B cell (primary cell): ENCODE measurements around the gene ZC3H12C. TPM values are rescaled to one million over a fixed set of nuclear protein-coding genes. Genes with fewer than 3 reads are reported as not detected.

Experiments
- ATAC-seq: fragments of 200-7000 bp; cut with Tn5 transposase; one replicate; pipeline ENCODE4 v1.10.0; 2021; ENCODE audit warnings: low read depth, mild to moderate bottlenecking, moderate number of reproducible peaks, moderate library complexity
- CTCF ChIA-PET: fragments of 350-600 bp; sonication (Branson Sonifier 250); formaldehyde crosslinking; loops from one replicate; lab custom pipeline; 2021; ENCODE audit warnings: antibody characterized with exemption, inconsistent platforms; lab: Charles Lee
- POLR2A ChIA-PET: fragments of 350-600 bp; sonication (Branson Sonifier 250); formaldehyde crosslinking; loops from one replicate; lab custom pipeline; 2021; ENCODE audit warnings: antibody characterized with exemption; lab: Charles Lee
- DNase-seq: peaks from one replicate; pipeline ENCODE4 v3.0.0; 2013
- H2AFZ ChIP-seq: 2 replicates; pipeline ENCODE4 v1.6.1; 2012; ENCODE audit warnings: mild to moderate bottlenecking, low read depth, low read length; ENCODE audit not compliant: insufficient read depth, poor library complexity, severe bottlenecking
- H3K27ac ChIP-seq, 2 donors: 1 replicate in 1 of 2; 2 replicates in 1 of 2; pipeline ENCODE4 v1.5.1; 2012 to 2013; ENCODE audit warnings: low read length in 2 of 2, mild to moderate bottlenecking in 2 of 2, moderate library complexity in 1 of 2
- H3K27me3 ChIP-seq, 4 experiments: fragments of 200-600 bp in 1 of 4; sonication (generic) in 1 of 4; replicated peaks in 1 of 4; 1 replicate in 2 of 4; 2 replicates in 2 of 4; pipeline versions ENCODE4 v1.6.1 to v1.7.0; 2013 to 2016; ENCODE audit warnings: low read length in 3 of 4, mild to moderate bottlenecking in 2 of 4, mixed read lengths in 1 of 4, moderate library complexity in 1 of 4; ENCODE audit not compliant: insufficient read depth in 4 of 4, control insufficient read depth in 3 of 4; ENCODE audit errors: control extremely low read depth in 1 of 4
- H3K36me3 ChIP-seq, 2 experiments: replicated peaks in 1 of 2; 1 replicate in 1 of 2; 2 replicates in 1 of 2; pipeline versions ENCODE4 v1.6.1 to v1.7.1; 2013; ENCODE audit warnings: low read length in 1 of 2; ENCODE audit not compliant: insufficient read depth in 2 of 2, control insufficient read depth in 1 of 2; ENCODE audit errors: control extremely low read depth in 1 of 2, extremely low read depth in 1 of 2
- H3K4me1 ChIP-seq, 2 donors: fragments of 200-600 bp in 1 of 2; sonication (generic) in 1 of 2; 1 replicate in 1 of 2; 2 replicates in 1 of 2; pipeline versions ENCODE4 v1.5.1 to v1.6.1; 2013 to 2017; ENCODE audit warnings: low read length in 2 of 2; ENCODE audit not compliant: control insufficient read depth in 2 of 2, insufficient read depth in 2 of 2
- H3K4me2 ChIP-seq: replicated peaks from 2 replicates; pipeline ENCODE3; 2012; ENCODE audit warnings: mild to moderate bottlenecking, low read depth, low read length; ENCODE audit not compliant: poor library complexity, severe bottlenecking
- H3K4me3 ChIP-seq, 5 experiments: fragments of 200-600 bp in 1 of 5; sonication (generic) in 1 of 5; 1 replicate in 3 of 5; 2 replicates in 2 of 5; pipeline versions ENCODE4 v1.5.1 to v1.7.0; 2011 to 2016; ENCODE audit warnings: low read length in 4 of 5, mild to moderate bottlenecking in 4 of 5, low read depth in 2 of 5, control low read depth in 1 of 5, moderate library complexity in 1 of 5; ENCODE audit not compliant: insufficient read depth in 1 of 5; ENCODE audit errors: control extremely low read depth in 1 of 5, extremely low read depth in 1 of 5
- H3K79me2 ChIP-seq: fragments of 200-600 bp; sonication (generic); one replicate; pipeline ENCODE4 v1.6.0; 2016; ENCODE audit warnings: low read length; ENCODE audit not compliant: control insufficient read depth, insufficient read depth
- H3K9ac ChIP-seq: fragments of 200-600 bp; sonication (generic); 2 replicates; pipeline ENCODE4 v1.6.1; 2017; ENCODE audit warnings: mild to moderate bottlenecking, low read length, moderate library complexity
- H3K9me3 ChIP-seq, 3 donors: one replicate each; pipeline versions ENCODE4 v1.6.1 to v1.7.1; 2013; ENCODE audit warnings: low read length in 2 of 3; ENCODE audit not compliant: control insufficient read depth in 2 of 3, insufficient read depth in 1 of 3; ENCODE audit errors: control extremely low read depth in 1 of 3
- H4K20me1 ChIP-seq: 2 replicates; pipeline ENCODE4 v1.6.0; 2012; ENCODE audit warnings: mild to moderate bottlenecking, low read length; ENCODE audit not compliant: insufficient read depth, control insufficient read depth, poor library complexity, severe bottlenecking
- H3K27ac Mint-ChIP-seq: one replicate; pipeline ENCODE4 v1.8.0; 2021; ENCODE audit warnings: mixed read lengths
- H3K27me3 Mint-ChIP-seq: one replicate; pipeline ENCODE4 v1.8.0; 2021; ENCODE audit warnings: mixed read lengths
- H3K4me1 Mint-ChIP-seq: one replicate; pipeline ENCODE4 v1.8.0; 2021; ENCODE audit warnings: mixed read lengths
- H3K4me3 Mint-ChIP-seq: one replicate; pipeline ENCODE4 v1.8.0; 2021; ENCODE audit warnings: mixed read lengths
- H3K9me3 Mint-ChIP-seq: one replicate; pipeline ENCODE4 v1.8.0; 2022; ENCODE audit warnings: mixed read lengths; ENCODE audit not compliant: insufficient read depth
- EZH2 ChIP-seq: IDR thresholded peaks from 2 replicates; pipeline ENCODE4 v1.6.1; 2012; ENCODE audit warnings: borderline replicate concordance, low read depth, mild to moderate bottlenecking, moderate library complexity, low read length; ENCODE audit not compliant: insufficient read depth, poor library complexity, severe bottlenecking
- WGBS: methylation state at CpG from one replicate; pipeline ENCODE4 v1.1.5; 2013; ENCODE audit warnings: missing lambda C conversion rate; ENCODE audit not compliant: insufficient coverage; 5-methylcytosine and 5-hydroxymethylcytosine counted together
- intact Hi-C: fragments of 100-400 bp; cut with micrococcal nuclease; formaldehyde crosslinking; loops from one replicate; pipeline ENCODE4 v1.10.0; 2022
- polyA plus RNA-seq: library from polyadenylated mRNA; depleted of rRNA; stranded (reverse); fragments of >200 nt; gene quantifications from 2 replicates; pipeline ENCODE4 v1.2.3, GENCODE V29; 2012
- total RNA-seq, 2 donors: library from RNA; stranded (reverse); fragments of 120-200 nt in 1 of 2; gene quantifications; 1 replicate in 1 of 2; 2 replicates in 1 of 2; pipeline versions ENCODE4 v1.2.3 to v1.2.4, GENCODE V29; 2013 to 2022
- TF ChIP-seq, protein P1 (sequence below): fragments of 200-600 bp; IDR thresholded peaks from one replicate; pipeline ENCODE4 v1.8.0; 2022; ENCODE audit warnings: antibody characterized with exemption, mild to moderate bottlenecking

The ZC3H12C gene
- total and polyA plus RNA-seq, 2 donors (not counting 1 experiment from before 2014, with no cell fraction given) = 0.01 to 0.10 TPM

DNA sequence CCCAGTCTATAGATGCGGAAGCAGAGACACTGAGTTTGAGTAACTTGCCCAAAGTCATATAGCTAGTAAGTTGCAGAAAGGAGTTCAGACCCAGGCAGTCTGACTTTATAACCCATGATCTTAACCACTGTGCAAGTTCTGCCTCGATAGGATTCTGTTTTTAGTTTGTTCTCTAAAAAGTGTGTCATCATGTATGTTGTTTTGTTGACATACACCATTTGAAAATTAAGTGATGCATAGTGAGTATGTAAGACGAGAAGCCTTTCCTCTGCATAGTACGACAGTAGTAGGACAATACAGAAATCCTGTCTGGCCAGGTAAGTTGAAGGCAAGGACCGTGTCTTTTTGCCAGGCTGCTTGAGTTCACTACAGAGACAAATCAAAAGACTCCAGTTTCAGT, 3.3 kb downstream of the ZC3H12C start:
- H3K9me3 Mint-ChIP-seq = no peaks in the 10 kb centered on the region
- POLR2A ChIA-PET = no interaction called here
- no peak for ATAC-seq
- Histone ChIP-seq H3K79me2 (no peaks in the 10 kb centered on the region), H3K27ac (no peak overlapping the region), H4K20me1 (no peaks in the 10 kb centered on the region), H3K9me3 (peaks cover 0 to 9% (median 0%) of the 10 kb centered on the region in 3 donors), H3K9ac (no peak overlapping the region), H3K4me2 (no peak overlapping the region), H3K4me1 (peaks cover 12 to 13% of the 10 kb centered on the region in 2 donors), H2AFZ (no peak overlapping the region), H3K27me3 (peaks cover 0 to 47% (median 31%) of the 10 kb centered on the region in 4 experiments), H3K36me3 (no peaks in the 10 kb centered on the region), H3K4me3 (no peak overlapping the region)
- TF ChIP-seq, protein P1, sequence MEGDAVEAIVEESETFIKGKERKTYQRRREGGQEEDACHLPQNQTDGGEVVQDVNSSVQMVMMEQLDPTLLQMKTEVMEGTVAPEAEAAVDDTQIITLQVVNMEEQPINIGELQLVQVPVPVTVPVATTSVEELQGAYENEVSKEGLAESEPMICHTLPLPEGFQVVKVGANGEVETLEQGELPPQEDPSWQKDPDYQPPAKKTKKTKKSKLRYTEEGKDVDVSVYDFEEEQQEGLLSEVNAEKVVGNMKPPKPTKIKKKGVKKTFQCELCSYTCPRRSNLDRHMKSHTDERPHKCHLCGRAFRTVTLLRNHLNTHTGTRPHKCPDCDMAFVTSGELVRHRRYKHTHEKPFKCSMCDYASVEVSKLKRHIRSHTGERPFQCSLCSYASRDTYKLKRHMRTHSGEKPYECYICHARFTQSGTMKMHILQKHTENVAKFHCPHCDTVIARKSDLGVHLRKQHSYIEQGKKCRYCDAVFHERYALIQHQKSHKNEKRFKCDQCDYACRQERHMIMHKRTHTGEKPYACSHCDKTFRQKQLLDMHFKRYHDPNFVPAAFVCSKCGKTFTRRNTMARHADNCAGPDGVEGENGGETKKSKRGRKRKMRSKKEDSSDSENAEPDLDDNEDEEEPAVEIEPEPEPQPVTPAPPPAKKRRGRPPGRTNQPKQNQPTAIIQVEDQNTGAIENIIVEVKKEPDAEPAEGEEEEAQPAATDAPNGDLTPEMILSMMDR = no peak
- no peak for TF ChIP-seq EZH2
- CTCF ChIA-PET = no interaction called here
- DNase-seq = no peak
- 94% methylated on average over 3 of the region's 5 CpGs for WGBS
- no peak overlapping the region for H3K4me3 Mint-ChIP-seq
- H3K4me1 Mint-ChIP-seq = peaks cover 12% of the 10 kb centered on the region
- intact Hi-C loops = no loop called here
- H3K27me3 Mint-ChIP-seq = peaks cover 50% of the 10 kb centered on the region
- no peak overlapping the region for H3K27ac Mint-ChIP-seq

DNA sequence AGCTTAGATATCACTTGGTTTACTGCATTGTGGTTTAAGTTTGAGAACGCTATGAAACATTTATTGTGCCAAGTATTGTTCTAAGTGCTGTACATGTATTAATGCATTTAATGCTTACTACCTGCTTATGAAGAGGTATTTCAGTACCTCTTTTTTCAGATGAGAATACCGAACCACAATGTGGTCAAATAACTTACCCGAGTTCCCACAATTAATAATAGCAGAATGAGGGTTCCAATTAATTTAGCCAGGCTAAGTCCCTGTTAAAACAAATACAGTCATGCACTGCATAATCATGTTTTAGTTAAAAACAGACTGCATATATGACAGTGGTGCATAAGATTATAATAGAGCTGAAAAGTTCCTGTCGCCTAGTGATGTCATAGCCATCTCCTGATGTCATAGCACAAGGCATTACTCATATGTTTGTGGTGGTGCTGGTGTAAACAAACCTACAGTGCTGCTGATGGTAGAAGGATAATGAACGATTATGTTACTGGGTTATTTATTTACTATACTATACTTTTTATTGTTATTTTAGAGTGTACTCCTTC, 4.3 kb downstream of the ZC3H12C start:
- no peak overlapping the region for H3K27ac Mint-ChIP-seq
- no peak overlapping the region for H3K4me3 ChIP-seq
- peaks cover 6% of the 10 kb centered on the region for H3K4me1 Mint-ChIP-seq
- H3K4me1 ChIP-seq = peaks cover 8% of the 10 kb centered on the region in 2 donors
- TF ChIP-seq, protein P1 = no peak
- no peak for TF ChIP-seq EZH2
- POLR2A ChIA-PET = no interaction called here
- H3K4me3 Mint-ChIP-seq = no peak overlapping the region
- H3K27me3 ChIP-seq = peaks cover 0 to 37% (median 21%) of the 10 kb centered on the region in 4 experiments
- H3K9me3 Mint-ChIP-seq = no peaks in the 10 kb centered on the region
- DNase-seq (no peak), ATAC-seq (no peak)
- intact Hi-C loops = no loop called here
- H2AFZ ChIP-seq = no peak overlapping the region
- CTCF ChIA-PET = no interaction called here
- H3K36me3 ChIP-seq = no peaks in the 10 kb centered on the region
- H3K4me2 ChIP-seq = no peak overlapping the region
- no peak overlapping the region for H3K9ac ChIP-seq
- H4K20me1 ChIP-seq = no peaks in the 10 kb centered on the region
- H3K27me3 Mint-ChIP-seq = peaks cover 43% of the 10 kb centered on the region
- H3K9me3 ChIP-seq = peaks cover 0 to 4% (median 0%) of the 10 kb centered on the region in 3 donors
- H3K79me2 ChIP-seq = no peaks in the 10 kb centered on the region
- no CpG with 5 or more reads among the region's 5 CpGs for WGBS
- H3K27ac ChIP-seq = no peak overlapping the region
